ENCODE results near the gene FXYD1. TPM values are rescaled to one million over a fixed set of nuclear protein-coding genes. Genes with fewer than 3 reads are reported as not detected.

The FXYD1 gene
- total RNA-seq, 1 experiment from 2014 or later = not detected

GRCh38 chr19:35166100-35167063, 27.8 kb downstream of the FXYD1 start:
- in situ Hi-C loops (cut with HindIII; ENCODE audit: low pct_unique_long_range_greater_than_20kb, low sequenced_read_pairs) = no loop called here
- DNase-seq (ENCODE audit: low read depth, low spot score) = no peak

GRCh38 chr19:35167251-35168119, 28.9 kb downstream of the FXYD1 start:
- no peak for DNase-seq (ENCODE audit: low read depth, low spot score)

DNA sequence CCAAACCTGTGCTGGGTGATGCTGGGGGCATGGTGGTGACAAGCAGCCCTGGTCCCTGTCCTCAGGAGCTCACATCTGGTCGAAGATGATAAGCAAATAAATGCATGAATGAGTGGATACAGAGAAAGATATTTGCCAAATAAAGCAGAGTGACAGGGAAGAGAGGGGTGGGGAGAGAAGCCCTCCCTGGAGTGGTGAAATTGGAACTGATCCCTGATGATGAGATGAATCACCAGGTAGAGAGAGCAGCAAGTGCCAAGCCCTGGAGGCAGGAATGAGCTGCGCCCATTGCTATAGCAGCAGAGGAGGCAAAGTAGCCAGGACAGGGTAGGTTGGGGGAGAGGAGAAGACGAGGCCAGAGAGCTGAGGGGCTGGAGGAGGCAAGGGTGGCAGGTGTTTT, 29.6 kb downstream of the FXYD1 start:
- in situ Hi-C loops (cut with HindIII; ENCODE audit: low pct_unique_long_range_greater_than_20kb, low sequenced_read_pairs) = no loop called here
- no peak for DNase-seq (ENCODE audit: low read depth, low spot score)

More at GRCh38 chr19:35167251-35168119, 28.9 kb downstream of the FXYD1 start:
- in situ Hi-C loops (cut with HindIII; ENCODE audit: low pct_unique_long_range_greater_than_20kb, low sequenced_read_pairs) = no loop called here

- no peak for DNase-seq (ENCODE audit: low read depth, low spot score)
- in situ Hi-C loops (cut with HindIII; ENCODE audit: low pct_unique_long_range_greater_than_20kb, low sequenced_read_pairs) = no loop called here
These were observed 30.8 kb downstream of the FXYD1 start for GRCh38 chr19:35169221-35169995.

- in situ Hi-C loops (cut with HindIII; ENCODE audit: low pct_unique_long_range_greater_than_20kb, low sequenced_read_pairs) = no loop called here
- DNase-seq (ENCODE audit: low read depth, low spot score) = no peak
These were observed 31.9 kb downstream of the FXYD1 start for GRCh38 chr19:35170359-35171061.

DNA sequence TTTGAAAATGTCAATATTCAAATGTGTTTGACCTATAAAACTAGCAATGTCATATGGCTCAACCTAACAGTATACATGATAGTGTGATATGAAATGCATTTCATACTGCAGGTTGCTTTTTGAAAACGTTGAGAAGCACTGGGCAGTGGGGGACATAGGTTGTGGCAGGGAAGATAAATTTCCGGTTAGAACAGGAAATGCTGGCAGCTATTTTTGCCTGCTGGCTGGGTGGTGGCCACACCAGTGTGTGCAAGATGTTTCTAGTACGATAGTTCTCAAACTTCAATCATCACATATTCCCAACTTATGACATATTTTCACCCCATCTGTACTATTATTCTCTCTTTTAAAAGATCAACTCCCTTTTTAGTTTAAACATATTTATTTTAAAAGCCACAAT, 33.1 kb downstream of the FXYD1 start:
- in situ Hi-C loops (cut with HindIII; ENCODE audit: low pct_unique_long_range_greater_than_20kb, low sequenced_read_pairs) = no loop called here
- DNase-seq (ENCODE audit: low read depth, low spot score) = no peak

DNA sequence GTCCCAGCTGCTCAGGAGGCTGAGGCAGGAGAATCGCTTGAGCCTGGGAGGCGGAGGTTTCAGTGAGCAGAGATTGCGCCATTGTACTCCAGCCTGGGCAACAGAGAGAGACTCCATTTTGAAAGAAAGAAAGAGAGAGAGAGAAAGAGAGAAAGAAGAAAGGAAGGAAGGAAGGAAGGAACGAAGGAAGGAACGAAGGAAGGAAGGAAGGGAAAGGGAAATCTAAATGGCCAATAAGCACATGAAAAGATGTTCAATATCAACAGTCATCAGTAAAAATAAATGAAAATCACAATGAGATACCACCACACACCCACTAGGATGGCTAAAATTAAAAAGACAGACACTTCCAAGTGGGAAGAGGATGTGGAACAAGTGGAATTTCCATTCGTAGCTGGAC, 35.6 kb downstream of the FXYD1 start:
- in situ Hi-C loops (cut with HindIII; ENCODE audit: low pct_unique_long_range_greater_than_20kb, low sequenced_read_pairs) = no loop called here
- DNase-seq (ENCODE audit: low read depth, low spot score) = no peak

GRCh38 chr19:35176181-35176570, 37.6 kb downstream of the FXYD1 start:
- in situ Hi-C loops (cut with HindIII; ENCODE audit: low pct_unique_long_range_greater_than_20kb, low sequenced_read_pairs) = no loop called here
- no peak for DNase-seq (ENCODE audit: low read depth, low spot score)

GRCh38 chr19:35177377-35178274, 39.0 kb downstream of the FXYD1 start:
- in situ Hi-C loops (cut with HindIII; ENCODE audit: low pct_unique_long_range_greater_than_20kb, low sequenced_read_pairs) = no loop called here
- no peak for DNase-seq (ENCODE audit: low read depth, low spot score)

- DNase-seq (ENCODE audit: low read depth, low spot score) = no peak
- in situ Hi-C loops (cut with HindIII; ENCODE audit: low pct_unique_long_range_greater_than_20kb, low sequenced_read_pairs) = no loop called here
These were observed 40.1 kb downstream of the FXYD1 start for GRCh38 chr19:35178701-35179100.

DNA sequence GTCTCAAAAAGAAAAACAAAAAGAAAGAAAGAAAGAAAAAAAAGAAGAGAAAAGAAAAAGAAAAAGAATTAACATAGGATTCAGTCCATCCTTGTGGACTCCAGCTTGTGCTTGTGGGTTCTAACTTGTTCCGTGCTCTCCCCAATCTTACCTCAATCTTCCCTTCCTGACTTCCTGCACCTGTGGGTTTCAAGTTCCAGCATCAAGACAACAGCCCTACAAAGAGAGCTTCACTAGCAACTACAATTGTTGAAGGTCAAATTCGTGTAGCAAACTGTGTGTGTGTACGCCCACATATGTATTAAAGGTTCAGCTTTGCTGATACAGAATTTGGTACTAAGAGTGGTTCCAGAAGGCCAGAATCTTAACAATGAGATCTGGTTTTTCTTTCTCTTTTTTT, 41.2 kb downstream of the FXYD1 start:
- DNase-seq (ENCODE audit: low read depth, low spot score) = no peak
- in situ Hi-C loops (cut with HindIII; ENCODE audit: low pct_unique_long_range_greater_than_20kb, low sequenced_read_pairs) = no loop called here

DNA sequence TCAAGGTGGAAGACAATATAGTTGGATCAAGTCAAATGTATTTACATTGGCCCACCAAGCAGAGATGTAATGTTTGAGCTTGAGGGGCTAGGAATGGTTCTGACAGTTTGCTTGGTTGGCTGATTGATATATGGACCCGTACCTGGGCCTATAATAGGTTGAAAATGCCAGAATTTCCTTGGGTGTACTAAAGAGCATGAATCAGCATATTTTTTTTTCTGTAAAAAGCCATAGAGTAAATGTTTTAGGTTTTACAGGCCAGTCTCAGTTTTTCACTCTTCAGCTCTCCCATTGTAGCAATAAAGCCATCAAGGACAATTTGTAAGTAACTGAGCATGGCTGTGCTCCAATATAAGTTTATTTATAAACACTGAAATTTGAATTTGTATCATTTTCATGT, 42.8 kb downstream of the FXYD1 start:
- in situ Hi-C loops (cut with HindIII; ENCODE audit: low pct_unique_long_range_greater_than_20kb, low sequenced_read_pairs) = no loop called here

GRCh38 chr19:35184267-35184666, 45.6 kb downstream of the FXYD1 start:
- no peak for DNase-seq (ENCODE audit: low read depth, low spot score)
- in situ Hi-C loops (cut with HindIII; ENCODE audit: low pct_unique_long_range_greater_than_20kb, low sequenced_read_pairs) = no loop called here

More for the DNA sequence above, 42.8 kb downstream of the FXYD1 start:
- DNase-seq (ENCODE audit: low read depth, low spot score) = no peak

DNA sequence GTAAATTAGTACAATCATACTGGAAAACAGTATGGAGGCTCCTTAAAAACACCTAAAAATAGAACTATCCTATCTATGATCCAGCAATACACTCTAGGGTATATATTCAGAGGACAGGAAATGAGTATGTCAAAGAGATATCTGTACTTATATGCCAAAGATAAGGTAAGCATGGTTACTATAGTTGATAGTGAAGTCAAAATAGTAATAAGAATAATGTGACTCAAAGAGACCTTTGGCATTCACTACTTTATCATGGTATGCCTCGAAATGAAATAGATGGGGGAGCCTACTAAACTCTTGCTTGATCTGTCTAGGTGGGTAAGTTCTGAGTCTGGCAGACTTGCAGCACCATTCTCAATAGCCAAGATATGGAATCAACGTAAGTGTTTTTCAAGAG, 46.3 kb downstream of the FXYD1 start:
- in situ Hi-C loops (cut with HindIII; ENCODE audit: low pct_unique_long_range_greater_than_20kb, low sequenced_read_pairs) = no loop called here
- no peak for DNase-seq (ENCODE audit: low read depth, low spot score)

Data from SK-MEL-5 (cell line).